ENCODE data around the gene GRM2.

DNA sequence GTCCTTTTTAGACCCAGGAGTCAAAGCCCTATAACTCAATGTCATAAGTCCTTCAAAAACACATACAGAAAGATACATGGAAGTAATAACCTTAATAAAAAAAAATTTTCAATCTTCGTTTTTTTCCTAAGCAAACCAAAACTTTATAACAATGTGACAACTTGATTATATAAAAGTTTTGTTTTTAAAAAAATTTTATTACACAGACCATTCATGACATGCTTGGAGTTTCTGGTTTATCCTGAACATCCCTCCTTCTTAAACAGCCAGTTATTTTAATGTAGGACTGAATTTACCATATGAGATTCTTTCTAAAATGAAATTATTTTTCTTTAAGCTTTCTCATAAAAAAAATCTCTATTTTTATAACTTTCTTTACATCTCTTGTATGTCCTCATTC is 41.5 kb downstream of the GRM2 start:
- TF ChIP-seq NFIC (IDR thresholded peaks at IDR 0.05; ENCODE audit: low read depth, low read length) (no peak), IKZF1 (conservative IDR thresholded peaks at IDR 0.05) (no peak), SRF (IDR thresholded peaks at IDR 0.05; ENCODE audit: low read depth in 2 of 2, low read length in 2 of 2) (no peak), ETV6 (conservative IDR thresholded peaks at IDR 0.05 in 1 of 2, IDR thresholded peaks at IDR 0.05 in 1 of 2; ENCODE audit: borderline replicate concordance in 1 of 2, low read depth in 1 of 2) (no peak), RAD21 (IDR thresholded peaks at IDR 0.05; ENCODE audit: insufficient read depth, low read depth, low read length) (no peak), BHLHE40 (IDR thresholded peaks at IDR 0.05; ENCODE audit: borderline replicate concordance in 1 of 2, low read depth in 2 of 2, low read length in 1 of 2) (no peak), SPI1 (IDR thresholded peaks at IDR 0.05; ENCODE audit: borderline replicate concordance, insufficient read depth, low read depth, low read length) (no peak), CEBPB (IDR thresholded peaks at IDR 0.05; ENCODE audit: borderline replicate concordance in 1 of 2, low read depth in 2 of 2, low read length in 2 of 2) (no peak)
